Activated CD4-positive, alpha-beta T cell treated with anti-CD3 and anti-CD28 coated beads, Interleukin-2, amount 10 ng/mL, durations not matched to agents 7 days and 5 days (primary cell): ENCODE data around the gene TUBB1. TPM values are rescaled to one million over a fixed set of nuclear protein-coding genes. Genes with fewer than 3 reads are reported as not detected.

Experiments used
- CTCF ChIA-PET: fragments of 350-600 bp; sonication (Branson Sonifier 250); formaldehyde crosslinking; loops from one replicate; lab custom pipeline; 2021; ENCODE audit warnings: antibody characterized with exemption; lab: Charles Lee
- POLR2A ChIA-PET: fragments of 350-600 bp; sonication (Branson Sonifier 250); formaldehyde crosslinking; loops from one replicate; lab custom pipeline; 2021; ENCODE audit warnings: antibody characterized with exemption; lab: Charles Lee
- DNase-seq: peaks from one replicate; pipeline ENCODE4 v3.0.0-alpha.2; 2020
- H3K27ac Mint-ChIP-seq: one replicate; pipeline ENCODE4 v1.8.0; 2021; ENCODE audit warnings: mild to moderate bottlenecking, moderate library complexity, mixed read lengths
- H3K27me3 Mint-ChIP-seq: one replicate; pipeline ENCODE4 v1.8.0; 2021; ENCODE audit warnings: mixed read lengths
- H3K36me3 Mint-ChIP-seq: one replicate; pipeline ENCODE4 v1.8.0; 2021; ENCODE audit warnings: low read depth, mixed read lengths
- H3K4me1 Mint-ChIP-seq: one replicate; pipeline ENCODE4 v1.8.0; 2021; ENCODE audit warnings: mixed read lengths
- H3K4me3 Mint-ChIP-seq: one replicate; pipeline ENCODE4 v1.8.0; 2021; ENCODE audit warnings: mild to moderate bottlenecking, moderate library complexity, mixed read lengths
- H3K9me3 Mint-ChIP-seq: one replicate; pipeline ENCODE4 v1.8.0; 2021; ENCODE audit warnings: mixed read lengths
- total RNA-seq, 2 experiments: library from RNA; stranded (reverse); gene quantifications; one replicate each; pipeline ENCODE4 v1.2.3, GENCODE V29; 2021

TUBB1 gene
- total RNA-seq, 2 experiments from 2014 or later, result not detected

- peaks cover 4% of the 10 kb centered on the region for H3K4me1 Mint-ChIP-seq
- ChIA-PET CTCF (interaction anchor here (1.3 kb wide), 1 partner anchor 9 kb away, joined by 3 read pairs; no protein-coding TSS in a partner anchor), POLR2A (no interaction called here)
- H3K27me3 Mint-ChIP-seq, result no peaks in the 10 kb centered on the region
- H3K36me3 Mint-ChIP-seq, result peaks cover 84% of the 10 kb centered on the region
- DNase-seq, result no peak
- H3K9me3 Mint-ChIP-seq, result no peaks in the 10 kb centered on the region
- no peak overlapping the region for H3K4me3 Mint-ChIP-seq
- H3K27ac Mint-ChIP-seq, result no peak overlapping the region
Measured at GRCh38 chr20:58992911-58993310, 26.3 kb upstream of the TUBB1 start.

GRCh38 chr20:58993332-58994248 is 25.6 kb upstream of the TUBB1 start:
- POLR2A ChIA-PET, result no interaction called here
- CTCF ChIA-PET, result interaction anchor here (1.3 kb wide), 1 partner anchor 9 kb away, joined by 3 read pairs; no protein-coding TSS in a partner anchor
- peak overlapping the region; percentile 54 for H3K27ac Mint-ChIP-seq
- H3K9me3 Mint-ChIP-seq, result no peaks in the 10 kb centered on the region
- no peak overlapping the region for H3K4me3 Mint-ChIP-seq
- H3K27me3 Mint-ChIP-seq, result no peaks in the 10 kb centered on the region
- peaks cover 81% of the 10 kb centered on the region for H3K36me3 Mint-ChIP-seq
- peaks cover 4% of the 10 kb centered on the region for H3K4me1 Mint-ChIP-seq
- no peak for DNase-seq

- Mint-ChIP-seq H3K4me1 (peaks cover 4% of the 10 kb centered on the region), H3K36me3 (peaks cover 76% of the 10 kb centered on the region), H3K4me3 (no peak overlapping the region), H3K27ac (peak overlapping the region; percentile 69), H3K9me3 (no peaks in the 10 kb centered on the region), H3K27me3 (no peaks in the 10 kb centered on the region)
- ChIA-PET POLR2A (no interaction called here), CTCF (no interaction called here)
- no peak for DNase-seq
Measured at GRCh38 chr20:58994390-58995159, 24.7 kb upstream of the TUBB1 start.

GRCh38 chr20:58995461-58996225 is 23.6 kb upstream of the TUBB1 start:
- POLR2A ChIA-PET, result no interaction called here
- Mint-ChIP-seq H3K27ac (no peak overlapping the region), H3K27me3 (no peaks in the 10 kb centered on the region), H3K9me3 (no peaks in the 10 kb centered on the region), H3K4me1 (peaks cover 4% of the 10 kb centered on the region), H3K4me3 (no peak overlapping the region), H3K36me3 (peaks cover 72% of the 10 kb centered on the region)
- CTCF ChIA-PET, result interaction anchor here (1.2 kb wide), 1 partner anchor 9 kb away, joined by 3 read pairs; no protein-coding TSS in a partner anchor
- DNase-seq, result no peak

- H3K27ac Mint-ChIP-seq, result no peak overlapping the region
- H3K9me3 Mint-ChIP-seq, result no peaks in the 10 kb centered on the region
- peaks cover 4% of the 10 kb centered on the region for H3K4me1 Mint-ChIP-seq
- POLR2A ChIA-PET, result no interaction called here
- no peak for DNase-seq
- peaks cover 66% of the 10 kb centered on the region for H3K36me3 Mint-ChIP-seq
- H3K27me3 Mint-ChIP-seq, result no peaks in the 10 kb centered on the region
- CTCF ChIA-PET, result interaction anchor here (0.7 to 1.2 kb wide), 3 partner anchors 9 to 435 kb away, joined by 3 to 4 read pairs (median 3); no protein-coding TSS in a partner anchor
- no peak overlapping the region for H3K4me3 Mint-ChIP-seq
Measured at GRCh38 chr20:58996226-58996611, 23.0 kb upstream of the TUBB1 start.

GRCh38 chr20:58997141-58997770 is 22.0 kb upstream of the TUBB1 start:
- no peak overlapping the region for H3K27ac Mint-ChIP-seq
- H3K4me3 Mint-ChIP-seq, result no peak overlapping the region
- no peaks in the 10 kb centered on the region for H3K9me3 Mint-ChIP-seq
- peaks cover 65% of the 10 kb centered on the region for H3K36me3 Mint-ChIP-seq
- no peaks in the 10 kb centered on the region for H3K27me3 Mint-ChIP-seq
- ChIA-PET POLR2A (no interaction called here), CTCF (interaction anchor here (0.7 to 0.9 kb wide), 3 partner anchors 20 to 434 kb away, joined by 3 to 4 read pairs (median 3); no protein-coding TSS in a partner anchor)
- no peak for DNase-seq
- peaks cover 6% of the 10 kb centered on the region for H3K4me1 Mint-ChIP-seq

GRCh38 chr20:58998656-58999055 is 20.6 kb upstream of the TUBB1 start:
- H3K4me3 Mint-ChIP-seq, result no peak overlapping the region
- peaks cover 58% of the 10 kb centered on the region for H3K36me3 Mint-ChIP-seq
- no peak overlapping the region for H3K27ac Mint-ChIP-seq
- peaks cover 16% of the 10 kb centered on the region for H3K4me1 Mint-ChIP-seq
- no peaks in the 10 kb centered on the region for H3K27me3 Mint-ChIP-seq
- POLR2A ChIA-PET, result no interaction called here
- DNase-seq, result no peak
- CTCF ChIA-PET, result no interaction called here
- no peaks in the 10 kb centered on the region for H3K9me3 Mint-ChIP-seq

GRCh38 chr20:59000326-59000725 is 18.9 kb upstream of the TUBB1 start:
- peaks cover 28% of the 10 kb centered on the region for H3K4me1 Mint-ChIP-seq
- peaks cover 53% of the 10 kb centered on the region for H3K36me3 Mint-ChIP-seq
- ChIA-PET CTCF (interaction anchor here (0.6 kb wide), 1 partner anchor 205 kb away, joined by 3 read pairs; no protein-coding TSS in a partner anchor), POLR2A (no interaction called here)
- no peaks in the 10 kb centered on the region for H3K27me3 Mint-ChIP-seq
- H3K9me3 Mint-ChIP-seq, result no peaks in the 10 kb centered on the region
- no peak overlapping the region for H3K27ac Mint-ChIP-seq
- H3K4me3 Mint-ChIP-seq, result no peak overlapping the region
- no peak for DNase-seq

- no peak for DNase-seq
- Mint-ChIP-seq H3K27ac (no peak overlapping the region), H3K27me3 (no peaks in the 10 kb centered on the region), H3K4me3 (no peak overlapping the region), H3K4me1 (peaks cover 35% of the 10 kb centered on the region), H3K9me3 (no peaks in the 10 kb centered on the region), H3K36me3 (peaks cover 46% of the 10 kb centered on the region)
- ChIA-PET POLR2A (no interaction called here), CTCF (no interaction called here)
Measured at GRCh38 chr20:59001068-59001448, 18.2 kb upstream of the TUBB1 start.

- H3K36me3 Mint-ChIP-seq, result peaks cover 40% of the 10 kb centered on the region
- ChIA-PET POLR2A (no interaction called here), CTCF (no interaction called here)
- H3K27ac Mint-ChIP-seq, result no peak overlapping the region
- H3K4me1 Mint-ChIP-seq, result peaks cover 35% of the 10 kb centered on the region
- no peak for DNase-seq
- no peaks in the 10 kb centered on the region for H3K9me3 Mint-ChIP-seq
- H3K4me3 Mint-ChIP-seq, result no peak overlapping the region
- H3K27me3 Mint-ChIP-seq, result no peaks in the 10 kb centered on the region
Measured at GRCh38 chr20:59001449-59002171, 17.6 kb upstream of the TUBB1 start.

GRCh38 chr20:59002388-59002787 is 16.8 kb upstream of the TUBB1 start:
- no peak for DNase-seq
- Mint-ChIP-seq H3K4me3 (no peak overlapping the region), H3K9me3 (no peaks in the 10 kb centered on the region), H3K4me1 (peaks cover 35% of the 10 kb centered on the region), H3K36me3 (peaks cover 34% of the 10 kb centered on the region), H3K27ac (no peak overlapping the region), H3K27me3 (no peaks in the 10 kb centered on the region)
- ChIA-PET CTCF (no interaction called here), POLR2A (no interaction called here)
